ENCODE results near the gene APOC1.

Gene APOC1

GRCh38 chr19:44905437-44906160, 8.8 kb upstream of the APOC1 start, which contains the start of gene APOE:
Gene APOE, plus strand, starts transcription at chr19:44905796. Its CDS starts 829 bp downstream, at chr19:44906625.
- ATAC-seq = peak; percentile 36
- TF ChIP-seq ZNF565 (CRISPR knock-in tag; conservative IDR thresholded peaks at IDR 0.05; ENCODE audit: low read depth) (no peak), CSRNP3 (CRISPR knock-in tag; IDR thresholded peaks at IDR 0.05) (no peak), ZFP30 (CRISPR knock-in tag; IDR thresholded peaks at IDR 0.05) (no peak), ZNF8 (CRISPR knock-in tag; IDR thresholded peaks at IDR 0.05) (no peak), POU6F1 (CRISPR knock-in tag; IDR thresholded peaks at IDR 0.05; ENCODE audit: borderline replicate concordance, low read depth) (no peak), OSR1 (CRISPR knock-in tag; IDR thresholded peaks at IDR 0.05) (no peak), CREB5 (CRISPR knock-in tag; IDR thresholded peaks at IDR 0.05; ENCODE audit: low read depth) (no peak), ISL1 (CRISPR knock-in tag; IDR thresholded peaks at IDR 0.05) (no peak), CSDC2 (CRISPR knock-in tag; IDR thresholded peaks at IDR 0.05) (no peak), TSHZ2 (CRISPR knock-in tag; IDR thresholded peaks at IDR 0.05) (no peak), SNAI2 (CRISPR knock-in tag; IDR thresholded peaks at IDR 0.05) (no peak), RARB (CRISPR knock-in tag; IDR thresholded peaks at IDR 0.05) (no peak), PPARA (CRISPR knock-in tag; IDR thresholded peaks at IDR 0.05; ENCODE audit: borderline replicate concordance) (no peak), ZC3H10 (CRISPR knock-in tag; IDR thresholded peaks at IDR 0.05) (no peak), GLIS3 (CRISPR knock-in tag; IDR thresholded peaks at IDR 0.05) (no peak), ZFP3 (CRISPR knock-in tag; IDR thresholded peaks at IDR 0.05) (no peak), ARNTL (CRISPR knock-in tag; IDR thresholded peaks at IDR 0.05; ENCODE audit: borderline replicate concordance, low read depth) (no peak), TCF4 (CRISPR knock-in tag; IDR thresholded peaks at IDR 0.05; ENCODE audit: borderline replicate concordance) (no peak), BACH2 (CRISPR knock-in tag; IDR thresholded peaks at IDR 0.05; ENCODE audit: borderline replicate concordance) (no peak)

- no peak for ATAC-seq
- TF ChIP-seq GLIS3 (CRISPR knock-in tag; IDR thresholded peaks at IDR 0.05) (no peak), CSDC2 (CRISPR knock-in tag; IDR thresholded peaks at IDR 0.05) (no peak), CSRNP3 (CRISPR knock-in tag; IDR thresholded peaks at IDR 0.05) (no peak), ZNF70 (CRISPR knock-in tag; IDR thresholded peaks at IDR 0.05) (no peak), ZNF8 (CRISPR knock-in tag; IDR thresholded peaks at IDR 0.05) (no peak), ZFP3 (CRISPR knock-in tag; IDR thresholded peaks at IDR 0.05) (no peak), BACH2 (CRISPR knock-in tag; IDR thresholded peaks at IDR 0.05; ENCODE audit: borderline replicate concordance) (no peak), PATZ1 (CRISPR knock-in tag; IDR thresholded peaks at IDR 0.05; ENCODE audit: borderline replicate concordance) (no peak), TCF4 (CRISPR knock-in tag; IDR thresholded peaks at IDR 0.05; ENCODE audit: borderline replicate concordance) (no peak), RARB (CRISPR knock-in tag; IDR thresholded peaks at IDR 0.05) (no peak), ZNF565 (CRISPR knock-in tag; conservative IDR thresholded peaks at IDR 0.05; ENCODE audit: low read depth) (no peak), TSHZ2 (CRISPR knock-in tag; IDR thresholded peaks at IDR 0.05) (no peak), POU6F1 (CRISPR knock-in tag; IDR thresholded peaks at IDR 0.05; ENCODE audit: borderline replicate concordance, low read depth) (no peak), SNAI2 (CRISPR knock-in tag; IDR thresholded peaks at IDR 0.05) (no peak), ZC3H10 (CRISPR knock-in tag; IDR thresholded peaks at IDR 0.05) (no peak), ESRRG (CRISPR knock-in tag; IDR thresholded peaks at IDR 0.05) (no peak)
Measured at GRCh38 chr19:44907613-44908012, 6.8 kb upstream of the APOC1 start.
